Activated CD4-positive, CD25-positive, alpha-beta regulatory T cell treated with anti-CD3 and anti-CD28 coated beads, Interleukin-2, amount 50 U/mL, for 72 hours (primary cell): ENCODE measurements around the gene TNS1.

Experiments used
- DNase-seq: peaks from one replicate; pipeline ENCODE4 v3.0.0; 2021

Gene TNS1

GRCh38 chr2:218015586-218016521 lies 13.1 kb upstream of the TNS1 start:
- no peak for DNase-seq

GRCh38 chr2:218014706-218015585 lies 12.2 kb upstream of the TNS1 start:
- DNase-seq, result no peak

- no peak for DNase-seq
Observed at GRCh38 chr2:218013289-218013688, 10.5 kb upstream of the TNS1 start.

- no peak for DNase-seq
Observed at GRCh38 chr2:218012284-218012683, 9.5 kb upstream of the TNS1 start.

DNA sequence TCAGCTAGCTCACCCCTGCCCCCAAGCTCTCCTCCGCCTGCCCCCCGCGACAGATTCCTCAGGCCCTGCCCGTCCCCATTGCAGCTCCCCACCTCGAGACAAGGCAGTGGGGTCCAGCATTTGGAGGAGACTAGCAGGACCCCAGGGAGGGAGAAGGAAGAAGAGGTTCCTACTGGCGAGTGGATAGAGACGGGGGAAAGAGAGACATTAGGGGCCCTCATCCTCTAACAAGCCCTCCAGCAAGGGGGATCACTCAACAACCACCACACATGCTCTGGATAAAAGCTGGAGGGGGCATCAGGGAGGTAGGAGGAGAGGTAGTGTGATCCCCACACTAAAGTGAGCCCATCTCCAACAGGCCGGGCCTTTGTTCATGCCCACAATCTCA lies 8.9 kb upstream of the TNS1 start:
- no peak for DNase-seq

GRCh38 chr2:218010984-218011652 lies 8.3 kb upstream of the TNS1 start:
- DNase-seq, result no peak

- DNase-seq, result peak; percentile 34
Observed at GRCh38 chr2:218010140-218010983, 7.6 kb upstream of the TNS1 start.

DNA sequence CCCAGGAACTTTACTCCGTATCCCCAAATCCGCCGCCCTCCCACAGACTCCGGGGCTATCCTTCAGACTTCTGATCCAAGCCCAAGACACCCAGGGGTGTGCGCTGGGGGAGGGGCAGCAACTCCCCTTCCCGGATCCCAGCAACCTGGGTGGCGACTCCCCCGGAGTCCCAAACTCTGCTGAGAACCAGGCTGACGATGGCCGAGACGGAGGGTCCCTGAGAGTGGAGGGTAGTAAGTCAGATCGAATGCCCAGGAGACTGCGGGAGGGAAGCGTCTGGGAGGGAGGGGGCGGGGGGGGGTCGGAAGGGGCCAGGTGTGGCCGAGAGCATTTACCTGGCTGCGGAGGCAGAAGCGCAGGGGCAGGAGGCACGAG lies 7.0 kb upstream of the TNS1 start:
- no peak for DNase-seq

DNA sequence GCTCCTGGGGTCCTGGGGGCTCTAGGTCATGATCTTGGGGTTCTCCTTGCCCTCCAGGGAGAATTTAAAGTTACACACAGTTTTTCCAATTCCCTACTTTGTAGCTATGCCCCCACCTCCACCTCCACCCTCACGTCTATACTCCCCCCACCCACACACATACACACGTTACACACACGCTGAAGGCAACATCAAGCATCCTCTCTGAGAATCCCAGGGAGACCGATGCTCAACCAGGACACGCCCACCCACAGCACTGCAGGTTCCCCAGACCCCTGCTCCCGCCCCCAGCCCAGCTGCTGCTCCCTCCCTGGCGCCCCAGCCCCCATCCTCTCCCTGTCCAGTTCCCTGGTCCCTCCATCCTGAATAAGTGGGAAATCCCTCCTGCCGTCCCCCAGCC lies 6.4 kb upstream of the TNS1 start:
- no peak for DNase-seq

GRCh38 chr2:218008060-218009040 lies 5.6 kb upstream of the TNS1 start:
- no peak for DNase-seq

- DNase-seq, result no peak
Observed at GRCh38 chr2:218006741-218007140, 3.9 kb upstream of the TNS1 start.

- DNase-seq, result no peak
Observed at GRCh38 chr2:218005486-218005885, 2.7 kb upstream of the TNS1 start.

DNA sequence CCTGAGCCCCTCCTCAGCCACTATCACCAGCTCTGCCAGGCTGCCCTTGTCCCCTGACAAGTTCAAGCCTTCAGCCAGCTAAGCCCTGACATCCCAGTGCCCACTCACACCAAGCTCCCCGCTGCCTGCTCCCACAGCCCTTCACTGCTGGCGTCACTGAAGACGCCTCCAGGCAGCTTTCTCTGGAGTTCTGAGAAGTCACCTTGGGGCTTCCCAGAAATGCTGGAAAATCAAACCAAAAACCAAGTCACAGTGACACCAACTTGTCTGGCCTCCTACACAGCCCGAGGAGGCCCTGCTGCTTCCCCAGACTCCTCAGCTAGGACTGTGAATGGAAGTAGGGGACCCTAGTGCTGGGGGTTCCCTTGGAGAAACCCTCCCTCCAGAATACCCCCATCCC lies 2.2 kb upstream of the TNS1 start:
- no peak for DNase-seq

- DNase-seq, result no peak
Observed at GRCh38 chr2:218003981-218004419, 1.2 kb upstream of the TNS1 start.

- no peak for DNase-seq
Observed at GRCh38 chr2:218003281-218003944, 618 bp upstream of the TNS1 start.

GRCh38 chr2:218002143-218002844 lies 501 bp downstream of the TNS1 start:
- DNase-seq, result no peak

DNA sequence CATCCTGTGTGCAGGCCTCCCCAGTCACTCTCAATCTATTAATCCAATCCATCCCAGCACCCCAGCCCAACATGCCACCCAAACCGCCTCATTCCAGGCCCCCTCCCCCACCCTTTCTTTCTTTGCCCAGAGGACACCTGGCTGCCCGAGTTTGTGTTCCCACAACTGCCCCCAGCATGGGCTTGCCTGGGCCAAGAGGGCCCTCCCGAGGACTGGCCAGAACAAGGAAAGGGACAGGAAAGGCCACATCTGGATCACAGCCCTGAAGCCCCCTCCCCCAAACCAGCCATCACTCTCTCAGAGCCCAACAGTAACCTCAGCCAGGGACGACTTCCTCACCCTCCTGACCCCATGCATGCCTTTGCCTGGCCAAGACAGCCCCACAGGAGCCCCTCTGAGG lies 1.2 kb downstream of the TNS1 start:
- DNase-seq, result no peak

GRCh38 chr2:218000136-218000535 lies 2.7 kb downstream of the TNS1 start:
- DNase-seq, result no peak

GRCh38 chr2:217999595-217999959 lies 3.2 kb downstream of the TNS1 start:
- DNase-seq, result no peak
